AG09309 (cell line): ENCODE measurements around the gene SUPT16H.

Source experiments
- DNase-seq: peaks from one replicate; pipeline ENCODE4 v3.0.0-alpha.2; 2010; ENCODE audit warnings: low read depth
- H3K4me3 ChIP-seq: 2 replicates; pipeline ENCODE4 v1.5.1; 2011; ENCODE audit warnings: mild to moderate bottlenecking, low read depth, low read length, moderate library complexity; ENCODE audit not compliant: control insufficient read depth
- TF ChIP-seq, protein P1 (sequence below): IDR thresholded peaks from 2 replicates; pipeline ENCODE4 v1.5.1; 2011; ENCODE audit warnings: mild to moderate bottlenecking, low read depth, low read length, inconsistent platforms; ENCODE audit not compliant: insufficient read depth, control insufficient read depth; ENCODE audit errors: missing control alignments

The SUPT16H gene

DNA sequence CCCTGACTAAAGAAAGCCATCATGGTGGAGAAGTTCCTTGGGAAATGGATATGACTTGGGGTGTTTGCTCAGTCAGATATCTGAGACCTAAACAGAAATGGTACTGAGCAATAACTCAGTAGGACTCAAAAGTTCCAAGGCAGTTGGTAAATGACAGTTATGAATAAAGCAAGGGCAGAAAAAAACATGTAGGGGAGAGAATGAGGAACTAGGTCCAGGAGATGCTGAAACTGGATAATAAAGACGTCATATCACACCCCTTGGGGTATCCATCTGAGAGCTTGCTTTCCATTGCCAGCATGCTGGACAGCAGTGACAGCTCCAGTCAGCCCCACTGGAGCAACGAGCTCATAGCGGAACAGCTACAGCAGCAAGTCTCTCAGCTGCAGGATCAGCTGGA lies 66.4 kb downstream of the SUPT16H start:
- DNase-seq: no peak
- TF ChIP-seq, protein P1, sequence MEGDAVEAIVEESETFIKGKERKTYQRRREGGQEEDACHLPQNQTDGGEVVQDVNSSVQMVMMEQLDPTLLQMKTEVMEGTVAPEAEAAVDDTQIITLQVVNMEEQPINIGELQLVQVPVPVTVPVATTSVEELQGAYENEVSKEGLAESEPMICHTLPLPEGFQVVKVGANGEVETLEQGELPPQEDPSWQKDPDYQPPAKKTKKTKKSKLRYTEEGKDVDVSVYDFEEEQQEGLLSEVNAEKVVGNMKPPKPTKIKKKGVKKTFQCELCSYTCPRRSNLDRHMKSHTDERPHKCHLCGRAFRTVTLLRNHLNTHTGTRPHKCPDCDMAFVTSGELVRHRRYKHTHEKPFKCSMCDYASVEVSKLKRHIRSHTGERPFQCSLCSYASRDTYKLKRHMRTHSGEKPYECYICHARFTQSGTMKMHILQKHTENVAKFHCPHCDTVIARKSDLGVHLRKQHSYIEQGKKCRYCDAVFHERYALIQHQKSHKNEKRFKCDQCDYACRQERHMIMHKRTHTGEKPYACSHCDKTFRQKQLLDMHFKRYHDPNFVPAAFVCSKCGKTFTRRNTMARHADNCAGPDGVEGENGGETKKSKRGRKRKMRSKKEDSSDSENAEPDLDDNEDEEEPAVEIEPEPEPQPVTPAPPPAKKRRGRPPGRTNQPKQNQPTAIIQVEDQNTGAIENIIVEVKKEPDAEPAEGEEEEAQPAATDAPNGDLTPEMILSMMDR: no peak
- H3K4me3 ChIP-seq: no peak overlapping the region

DNA sequence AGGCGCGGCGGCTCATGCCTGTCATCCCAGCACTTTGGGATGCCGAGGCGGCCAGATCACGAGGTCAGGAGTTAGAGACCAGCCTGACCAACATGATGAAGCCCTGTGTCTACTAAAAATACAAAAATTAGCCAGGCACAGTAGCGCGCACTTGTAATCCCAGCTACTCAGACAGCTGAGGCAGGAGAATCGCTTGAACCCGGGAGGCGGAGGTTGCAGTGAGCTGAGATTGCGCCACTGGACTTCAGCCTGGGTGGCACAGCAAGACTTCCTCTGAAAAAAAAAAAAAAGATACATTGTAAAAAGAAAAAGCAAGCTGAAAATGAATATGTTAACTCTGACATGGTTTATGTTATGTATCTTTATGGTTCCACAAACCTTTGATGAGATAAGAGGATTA lies 70.3 kb downstream of the SUPT16H start:
- TF ChIP-seq, protein P1: no peak
- no peak for DNase-seq

DNA sequence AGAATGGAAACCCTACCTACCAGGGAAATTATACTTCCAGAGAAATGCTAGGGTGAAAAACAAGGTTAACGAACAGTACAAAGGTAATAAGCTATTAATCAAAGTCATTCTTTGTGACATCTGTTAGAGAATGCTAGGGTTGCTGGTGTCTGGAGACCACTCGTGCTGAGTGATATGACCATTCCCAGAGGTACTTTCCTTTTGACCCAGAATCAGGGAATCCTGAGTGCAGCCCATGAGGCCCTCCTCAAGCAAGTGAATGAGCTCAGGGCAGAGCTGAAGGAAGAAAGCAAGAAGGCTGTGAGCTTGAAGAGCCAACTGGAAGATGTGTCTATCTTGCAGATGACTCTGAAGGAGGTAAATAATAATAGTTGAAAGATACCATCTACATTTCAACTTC lies 72.2 kb downstream of the SUPT16H start:
- TF ChIP-seq, protein P1: no peak

More for the DNA sequence above, 70.3 kb downstream of the SUPT16H start:
- H3K4me3 ChIP-seq: no peak overlapping the region

DNA sequence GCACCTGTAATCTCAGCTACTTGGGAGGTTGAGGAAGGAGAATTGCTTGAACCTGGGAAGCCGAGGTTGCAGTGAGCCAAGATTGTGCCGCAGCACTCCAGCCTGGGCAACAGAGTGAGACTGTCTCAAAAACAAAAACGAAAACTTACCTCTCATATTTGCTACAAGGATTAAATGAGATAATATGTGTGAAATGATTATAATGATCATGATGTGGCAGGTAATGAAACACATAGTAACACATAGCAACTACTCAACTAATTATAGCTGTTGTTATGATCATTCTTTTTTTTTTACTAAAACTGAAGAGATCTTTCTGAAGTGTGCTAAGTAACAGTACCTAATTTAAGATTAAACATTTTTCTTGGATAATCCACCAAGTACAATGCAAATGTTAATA lies 73.9 kb downstream of the SUPT16H start:
- TF ChIP-seq, protein P1: no peak
- H3K4me3 ChIP-seq: no peak overlapping the region

More for the DNA sequence above, 72.2 kb downstream of the SUPT16H start:
- H3K4me3 ChIP-seq: no peak overlapping the region
- no peak for DNase-seq

DNA sequence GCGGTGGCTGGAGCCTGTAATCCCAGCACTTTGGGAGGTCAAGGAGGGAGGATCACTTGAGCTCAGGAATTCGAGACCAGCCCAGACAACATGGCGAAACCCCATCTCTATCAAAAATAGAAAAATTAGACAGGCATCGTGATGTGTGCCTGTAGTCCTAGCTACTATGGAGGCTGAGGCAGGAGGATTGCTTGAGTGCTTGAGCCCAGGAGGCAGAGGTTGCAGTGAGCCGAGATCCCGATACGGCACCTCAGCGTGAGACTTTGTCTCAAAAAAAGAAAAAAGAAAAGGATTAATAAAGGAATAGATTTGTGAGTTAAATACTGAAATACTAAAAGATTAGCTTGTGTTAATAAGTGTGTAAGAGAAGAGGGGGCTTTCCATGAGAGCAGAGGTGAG lies 74.6 kb downstream of the SUPT16H start:
- no peak overlapping the region for H3K4me3 ChIP-seq
- TF ChIP-seq, protein P1: no peak
- DNase-seq: no peak

More for the DNA sequence above, 73.9 kb downstream of the SUPT16H start:
- no peak for DNase-seq

DNA sequence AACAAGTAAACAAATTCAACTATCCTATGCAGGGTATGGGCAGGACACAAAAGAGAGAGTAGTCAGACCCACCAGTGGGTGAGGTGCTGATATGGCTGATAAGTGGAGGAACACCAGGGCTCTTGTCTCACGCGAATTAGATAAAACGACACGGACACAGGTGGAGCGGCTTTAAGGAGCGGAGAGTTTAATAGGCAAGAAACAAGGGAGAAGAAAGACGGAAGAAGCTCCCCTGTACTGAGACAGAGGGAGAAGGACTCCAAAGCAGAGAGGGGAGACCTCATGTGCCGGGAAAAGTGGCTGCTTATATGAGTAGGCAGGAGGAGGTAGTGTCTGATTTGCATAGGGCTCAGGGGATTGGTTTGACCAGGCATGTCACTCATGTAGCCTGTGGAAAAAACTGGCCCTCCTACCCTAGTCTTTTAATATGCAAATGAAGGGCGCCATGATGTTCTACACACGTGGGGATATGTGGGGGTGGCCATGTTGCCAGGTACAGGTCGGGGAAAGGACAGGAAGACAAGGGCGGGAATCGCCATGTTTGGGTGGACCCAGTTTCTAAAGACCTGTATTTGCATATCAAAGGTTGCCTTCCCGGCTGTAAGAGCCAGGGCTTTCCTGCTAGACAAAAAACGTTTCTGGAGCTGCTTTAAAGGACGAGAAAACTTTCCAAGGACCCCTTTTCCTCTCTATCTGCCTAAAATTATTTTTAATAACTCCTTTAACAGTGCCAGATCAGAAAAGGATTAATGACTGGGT lies 75.2 kb downstream of the SUPT16H start:
- TF ChIP-seq, protein P1: no peak
- H3K4me3 ChIP-seq: no peak overlapping the region
- no peak for DNase-seq

DNA sequence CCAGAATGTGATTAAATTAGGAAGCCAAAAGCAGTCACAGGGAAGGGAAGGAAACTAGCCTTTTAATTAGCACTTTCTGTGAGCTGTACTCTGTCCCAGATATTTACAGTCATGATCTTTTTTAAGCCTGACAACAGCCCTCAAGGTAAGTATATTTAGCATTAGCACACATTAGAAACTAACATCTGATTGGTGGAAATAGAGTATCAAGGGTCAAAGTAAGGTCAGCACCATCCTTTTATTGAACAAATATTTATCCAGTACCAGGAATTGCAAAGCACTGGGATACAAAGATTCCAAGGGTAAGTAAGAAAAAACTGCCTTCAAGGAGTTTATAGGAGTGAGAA lies 75.7 kb downstream of the SUPT16H start:
- no peak overlapping the region for H3K4me3 ChIP-seq
- TF ChIP-seq, protein P1: no peak
- no peak for DNase-seq
